Central memory CD4-positive, alpha-beta T cell (primary cell): ENCODE measurements around the gene ZNF212.

Experiments used
- DNase-seq: peaks from one replicate; pipeline ENCODE4 v3.0.0; 2022

The ZNF212 gene

GRCh38 chr7:149289262-149289661, 49.8 kb downstream of the ZNF212 start:
- DNase-seq = no peak

GRCh38 chr7:149289856-149290255, 50.4 kb downstream of the ZNF212 start:
- no peak for DNase-seq

GRCh38 chr7:149291036-149291780, 51.8 kb downstream of the ZNF212 start:
- DNase-seq = no peak

DNA sequence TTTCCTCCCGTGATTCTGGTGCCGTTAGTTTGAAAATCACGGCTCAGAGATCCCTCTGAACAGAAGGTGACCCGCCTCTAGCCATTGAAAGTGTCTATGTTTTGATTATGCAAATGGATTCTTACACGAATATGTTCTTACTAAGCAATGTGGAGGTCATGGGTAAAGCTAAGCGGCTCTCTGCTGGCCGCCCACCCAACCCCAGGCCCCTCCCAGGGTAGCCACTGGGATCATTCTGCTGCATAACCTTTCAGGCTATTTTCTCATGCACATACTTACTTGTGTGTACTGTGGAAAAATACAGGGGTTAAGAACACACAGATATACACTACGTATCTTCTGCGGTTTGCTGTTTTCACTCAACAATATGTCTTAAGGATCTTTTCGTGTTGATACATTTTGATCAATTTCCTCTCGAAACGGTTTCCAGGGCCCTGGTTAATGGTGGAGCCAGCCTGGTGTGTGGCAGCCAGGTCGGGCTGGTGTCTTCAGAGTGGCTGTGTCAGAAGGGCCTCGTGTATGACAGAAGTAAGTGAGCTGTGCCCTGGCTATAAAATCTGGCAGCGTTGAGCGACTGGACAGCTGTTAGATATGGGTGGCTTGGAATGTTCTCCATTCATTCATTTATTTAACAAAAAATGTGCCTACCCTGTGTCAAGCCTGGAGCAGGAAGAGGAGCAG, 52.5 kb downstream of the ZNF212 start:
- DNase-seq = no peak

GRCh38 chr7:149292462-149292823, 53.0 kb downstream of the ZNF212 start:
- DNase-seq = no peak

- no peak for DNase-seq
Observed at GRCh38 chr7:149293338-149293737, 53.9 kb downstream of the ZNF212 start.

- DNase-seq = no peak
Observed at GRCh38 chr7:149293946-149294633, 54.6 kb downstream of the ZNF212 start.

GRCh38 chr7:149294634-149295480, 55.4 kb downstream of the ZNF212 start:
- DNase-seq = no peak

- DNase-seq = no peak
Observed at GRCh38 chr7:149295481-149295850, 56.0 kb downstream of the ZNF212 start.

- no peak for DNase-seq
Observed at GRCh38 chr7:149296368-149296767, 56.9 kb downstream of the ZNF212 start.

GRCh38 chr7:149297034-149297755, 57.7 kb downstream of the ZNF212 start:
- DNase-seq = no peak

DNA sequence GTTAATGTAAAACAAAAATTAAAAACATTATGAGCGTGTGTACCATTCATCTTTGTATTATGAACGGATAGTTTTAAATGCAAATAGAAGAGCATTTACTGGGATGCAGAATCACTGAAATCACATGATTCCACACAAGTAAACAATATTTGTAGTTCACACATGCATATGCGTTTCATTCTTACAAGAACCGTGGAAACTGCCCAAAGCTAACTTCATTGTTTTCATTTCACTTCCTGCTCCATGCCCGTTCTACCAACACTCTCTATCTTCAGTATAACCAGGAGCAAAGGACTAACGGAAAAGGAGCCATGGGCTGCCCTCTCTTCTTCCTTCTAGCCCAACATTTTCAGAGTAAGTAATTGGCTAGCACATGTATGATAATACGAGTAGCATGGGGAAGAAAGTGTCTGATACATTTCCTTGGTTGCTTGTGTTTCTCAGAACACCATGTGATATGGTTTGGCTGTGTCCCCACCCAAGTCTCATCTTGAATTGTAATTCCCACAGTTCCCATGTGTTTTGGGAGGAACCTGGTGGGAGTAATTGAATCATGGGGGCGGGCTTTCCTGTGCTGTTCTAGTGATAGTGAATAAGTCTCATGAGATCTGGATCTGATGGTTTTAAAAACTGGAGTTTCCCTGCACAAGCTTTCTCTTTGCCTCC, 61.3 kb downstream of the ZNF212 start:
- no peak for DNase-seq

GRCh38 chr7:149302222-149302621, 62.8 kb downstream of the ZNF212 start:
- DNase-seq = no peak

DNA sequence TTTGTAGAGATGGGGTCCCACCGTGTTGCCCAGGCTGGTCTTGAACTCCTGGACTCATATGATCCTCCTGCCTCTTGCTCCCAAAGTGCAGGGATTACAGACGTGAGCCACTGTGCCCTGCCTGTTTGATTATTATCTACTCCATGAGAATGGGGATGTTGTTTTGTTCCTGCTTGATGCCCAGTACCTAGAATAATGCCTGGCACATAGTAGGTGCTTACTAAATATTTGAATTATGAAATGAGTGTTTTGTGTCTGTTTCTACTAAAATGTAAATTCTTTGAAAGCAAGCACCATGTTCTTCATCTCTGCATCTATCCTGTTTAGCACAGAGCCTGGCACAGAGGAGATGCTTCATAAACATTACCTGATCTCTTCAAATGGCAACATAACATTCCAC, 63.4 kb downstream of the ZNF212 start:
- no peak for DNase-seq

DNA sequence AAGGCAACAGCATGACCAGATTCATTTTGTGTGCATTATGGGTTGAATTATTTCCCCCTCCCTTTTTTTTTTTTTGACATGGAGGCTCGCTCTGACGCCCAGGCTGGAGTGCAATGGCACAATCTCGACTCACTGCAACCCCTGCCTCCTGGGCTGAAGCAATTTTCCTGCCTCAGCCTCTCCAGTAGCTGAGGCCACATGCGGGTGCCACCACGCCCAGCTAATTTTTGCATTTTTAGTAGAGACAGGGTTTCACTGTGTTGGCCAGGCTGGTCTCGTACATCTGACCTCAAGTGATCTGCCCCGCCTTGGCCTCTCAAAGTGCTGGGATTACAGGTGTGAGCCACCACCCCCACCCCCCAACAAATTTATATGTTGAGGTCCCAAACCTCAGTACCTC, 64.6 kb downstream of the ZNF212 start:
- no peak for DNase-seq
